ENCODE measurements around the gene HTR3A. TPM values are rescaled to one million over a fixed set of nuclear protein-coding genes. Genes with fewer than 3 reads are reported as not detected.
A peak's percentile ranks its signal among the peaks of the same experiment; 100 is the strongest.

Gene HTR3A
- total and polyA plus RNA-seq, 9 of the 15 experiments (the other 6 are each of a cell fraction or from before 2014, with no cell fraction given): not detected

DNA sequence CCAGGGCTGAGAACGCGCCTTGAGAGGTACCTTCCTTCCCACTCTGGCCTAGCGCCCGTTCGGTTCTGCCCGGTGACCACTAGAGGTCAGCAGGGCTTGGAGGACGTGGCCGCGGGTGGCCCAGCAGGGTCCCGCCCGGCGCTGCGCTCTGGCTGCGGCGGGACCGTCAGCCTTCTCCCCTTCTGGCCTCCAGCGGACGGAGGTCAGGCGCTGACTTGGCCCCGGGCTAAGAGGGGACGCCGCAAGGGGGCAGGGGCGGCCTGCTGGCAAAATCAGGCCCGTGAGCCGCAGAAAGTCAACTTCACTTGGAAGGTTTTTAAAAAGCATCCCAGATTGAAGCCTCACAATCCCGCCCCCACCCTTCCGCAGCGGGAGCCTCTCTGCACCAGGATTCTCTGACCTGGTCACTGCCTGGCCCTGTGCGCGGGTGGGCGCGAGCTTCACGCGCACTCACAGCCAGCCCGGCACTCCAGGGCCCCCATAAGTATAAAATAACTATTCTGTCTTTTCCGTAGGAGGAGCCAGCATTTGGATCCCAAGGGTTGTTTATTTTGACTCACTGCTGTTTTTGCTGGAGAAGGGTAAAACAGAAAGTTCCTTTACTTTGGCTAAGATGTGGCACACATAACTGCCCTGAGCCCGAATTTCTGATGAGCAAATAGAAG, 61.4 kb downstream of the HTR3A start (continued):
- TF ChIP-seq, protein P1, sequence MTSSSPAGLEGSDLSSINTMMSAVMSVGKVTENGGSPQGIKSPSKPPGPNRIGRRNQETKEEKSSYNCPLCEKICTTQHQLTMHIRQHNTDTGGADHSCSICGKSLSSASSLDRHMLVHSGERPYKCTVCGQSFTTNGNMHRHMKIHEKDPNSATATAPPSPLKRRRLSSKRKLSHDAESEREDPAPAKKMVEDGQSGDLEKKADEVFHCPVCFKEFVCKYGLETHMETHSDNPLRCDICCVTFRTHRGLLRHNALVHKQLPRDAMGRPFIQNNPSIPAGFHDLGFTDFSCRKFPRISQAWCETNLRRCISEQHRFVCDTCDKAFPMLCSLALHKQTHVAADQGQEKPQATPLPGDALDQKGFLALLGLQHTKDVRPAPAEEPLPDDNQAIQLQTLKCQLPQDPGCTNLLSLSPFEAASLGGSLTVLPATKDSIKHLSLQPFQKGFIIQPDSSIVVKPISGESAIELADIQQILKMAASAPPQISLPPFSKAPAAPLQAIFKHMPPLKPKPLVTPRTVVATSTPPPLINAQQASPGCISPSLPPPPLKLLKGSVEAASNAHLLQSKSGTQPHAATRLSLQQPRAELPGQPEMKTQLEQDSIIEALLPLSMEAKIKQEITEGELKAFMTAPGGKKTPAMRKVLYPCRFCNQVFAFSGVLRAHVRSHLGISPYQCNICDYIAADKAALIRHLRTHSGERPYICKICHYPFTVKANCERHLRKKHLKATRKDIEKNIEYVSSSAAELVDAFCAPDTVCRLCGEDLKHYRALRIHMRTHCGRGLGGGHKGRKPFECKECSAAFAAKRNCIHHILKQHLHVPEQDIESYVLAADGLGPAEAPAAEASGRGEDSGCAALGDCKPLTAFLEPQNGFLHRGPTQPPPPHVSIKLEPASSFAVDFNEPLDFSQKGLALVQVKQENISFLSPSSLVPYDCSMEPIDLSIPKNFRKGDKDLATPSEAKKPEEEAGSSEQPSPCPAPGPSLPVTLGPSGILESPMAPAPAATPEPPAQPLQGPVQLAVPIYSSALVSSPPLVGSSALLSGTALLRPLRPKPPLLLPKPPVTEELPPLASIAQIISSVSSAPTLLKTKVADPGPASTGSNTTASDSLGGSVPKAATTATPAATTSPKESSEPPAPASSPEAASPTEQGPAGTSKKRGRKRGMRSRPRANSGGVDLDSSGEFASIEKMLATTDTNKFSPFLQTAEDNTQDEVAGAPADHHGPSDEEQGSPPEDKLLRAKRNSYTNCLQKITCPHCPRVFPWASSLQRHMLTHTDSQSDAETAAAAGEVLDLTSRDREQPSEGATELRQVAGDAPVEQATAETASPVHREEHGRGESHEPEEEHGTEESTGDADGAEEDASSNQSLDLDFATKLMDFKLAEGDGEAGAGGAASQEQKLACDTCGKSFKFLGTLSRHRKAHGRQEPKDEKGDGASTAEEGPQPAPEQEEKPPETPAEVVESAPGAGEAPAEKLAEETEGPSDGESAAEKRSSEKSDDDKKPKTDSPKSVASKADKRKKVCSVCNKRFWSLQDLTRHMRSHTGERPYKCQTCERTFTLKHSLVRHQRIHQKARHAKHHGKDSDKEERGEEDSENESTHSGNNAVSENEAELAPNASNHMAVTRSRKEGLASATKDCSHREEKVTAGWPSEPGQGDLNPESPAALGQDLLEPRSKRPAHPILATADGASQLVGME (CRISPR knock-in tag; IDR thresholded peaks at IDR 0.05): no peak
- TF ChIP-seq KLF16 (IDR thresholded peaks at IDR 0.05): no peak
- no peak for TF ChIP-seq MEIS2 (IDR thresholded peaks at IDR 0.05; ENCODE audit: partially characterized antibody)
- no peak for TF ChIP-seq ZFP1 (CRISPR knock-in tag; IDR thresholded peaks at IDR 0.05)
- no peak for TF ChIP-seq KDM2B (CRISPR knock-in tag; IDR thresholded peaks at IDR 0.05)
- no peak for TF ChIP-seq POU5F1 (IDR thresholded peaks at IDR 0.05; ENCODE audit: borderline replicate concordance, low read depth, low read length, partially characterized antibody)
- no peak for TF ChIP-seq ETS2 (tag; IDR thresholded peaks at IDR 0.05; ENCODE audit: borderline replicate concordance, poor library complexity, severe bottlenecking)
- no peak for TF ChIP-seq DMBX1 (CRISPR knock-in tag; IDR thresholded peaks at IDR 0.05; ENCODE audit: borderline replicate concordance)
- TF ChIP-seq TRIM24 (IDR thresholded peaks at IDR 0.05): no peak
- TF ChIP-seq RBM14 (IDR thresholded peaks at IDR 0.05; ENCODE audit: borderline replicate concordance, insufficient read depth, low read depth, low read length): no peak
- TF ChIP-seq POLR3A (IDR thresholded peaks at IDR 0.05; ENCODE audit: borderline replicate concordance, extremely low read depth, insufficient read depth, insufficient read length): no peak
- TF ChIP-seq SIN3B (IDR thresholded peaks at IDR 0.05; ENCODE audit: low read depth): no peak
- TF ChIP-seq SRSF3 (IDR thresholded peaks at IDR 0.05; ENCODE audit: insufficient read depth, low read length): no peak
- TF ChIP-seq GATAD2B (IDR thresholded peaks at IDR 0.05; ENCODE audit: borderline replicate concordance): no peak
- peak; percentile 42 for TF ChIP-seq GABPB1 (CRISPR knock-in tag; IDR thresholded peaks at IDR 0.05)
- no peak for TF ChIP-seq ZNF695 (CRISPR knock-in tag; IDR thresholded peaks at IDR 0.05)
- TF ChIP-seq, protein P2, sequence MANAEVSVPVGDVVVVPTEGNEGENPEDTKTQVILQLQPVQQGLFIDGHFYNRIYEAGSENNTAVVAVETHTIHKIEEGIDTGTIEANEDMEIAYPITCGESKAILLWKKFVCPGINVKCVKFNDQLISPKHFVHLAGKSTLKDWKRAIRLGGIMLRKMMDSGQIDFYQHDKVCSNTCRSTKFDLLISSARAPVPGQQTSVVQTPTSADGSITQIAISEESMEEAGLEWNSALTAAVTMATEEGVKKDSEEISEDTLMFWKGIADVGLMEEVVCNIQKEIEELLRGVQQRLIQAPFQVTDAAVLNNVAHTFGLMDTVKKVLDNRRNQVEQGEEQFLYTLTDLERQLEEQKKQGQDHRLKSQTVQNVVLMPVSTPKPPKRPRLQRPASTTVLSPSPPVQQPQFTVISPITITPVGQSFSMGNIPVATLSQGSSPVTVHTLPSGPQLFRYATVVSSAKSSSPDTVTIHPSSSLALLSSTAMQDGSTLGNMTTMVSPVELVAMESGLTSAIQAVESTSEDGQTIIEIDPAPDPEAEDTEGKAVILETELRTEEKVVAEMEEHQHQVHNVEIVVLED (CRISPR knock-in tag; IDR thresholded peaks at IDR 0.05): no peak
- peak; percentile 17; the same call in 1 of the 2 replicates for TF ChIP-seq JUND (IDR thresholded peaks at IDR 0.05; ENCODE audit: borderline replicate concordance, low read depth, low read length)
- TF ChIP-seq JUND (tag; IDR thresholded peaks at IDR 0.05; ENCODE audit: borderline replicate concordance, low read depth, low read length): no peak; the same call in 2 of the 3 replicates
- TF ChIP-seq SMARCE1 (IDR thresholded peaks at IDR 0.05): no peak
- no peak for TF ChIP-seq PTRF (tag; IDR thresholded peaks at IDR 0.05)
